Glomerular visceral epithelial cell (primary cell): ENCODE results near the gene FAM204A.

ENCODE experiments used
- DNase-seq: peaks from one replicate; pipeline ENCODE4 v3.0.0-alpha.2; 2016; ENCODE audit errors: extremely low spot score

The FAM204A gene

DNA sequence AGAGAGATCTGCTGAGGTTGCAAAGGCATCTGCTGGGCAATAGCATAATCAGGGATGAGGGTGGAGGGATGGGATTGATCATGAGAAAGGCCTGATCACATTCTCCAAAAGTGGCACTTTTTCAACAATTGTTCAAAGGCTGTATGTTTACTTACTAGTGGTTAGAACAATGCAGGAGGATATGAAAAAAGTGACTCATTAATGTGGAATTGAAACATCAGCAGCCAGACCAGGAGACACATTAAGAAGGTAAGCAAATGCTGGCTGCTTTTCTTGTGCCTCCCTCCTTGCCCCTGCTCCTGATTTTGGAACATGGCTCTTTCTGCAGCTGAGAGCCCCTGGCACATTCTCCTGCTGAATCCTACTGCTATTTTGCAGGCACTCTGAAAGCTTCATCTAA is 63.5 kb downstream of the FAM204A start:
- DNase-seq: no peak

DNA sequence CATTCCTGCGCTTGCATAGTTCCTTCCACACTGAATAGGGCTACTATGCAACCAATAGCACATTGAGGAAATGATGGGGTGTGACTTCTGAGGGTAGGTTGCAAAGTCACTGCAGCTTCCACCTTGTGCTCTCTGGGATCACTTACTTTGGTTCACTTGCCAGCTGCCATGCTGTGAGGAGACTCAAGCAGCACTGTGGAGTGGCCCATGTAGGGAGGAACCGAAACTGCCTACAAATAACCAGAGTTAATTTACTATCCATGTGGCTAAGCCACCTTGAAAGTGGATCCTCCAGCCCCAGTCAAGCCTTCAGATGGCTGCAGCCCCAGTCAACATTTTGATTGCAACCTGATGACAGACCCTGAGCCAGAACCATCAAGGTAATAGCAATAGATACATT is 64.3 kb downstream of the FAM204A start:
- no peak for DNase-seq

DNA sequence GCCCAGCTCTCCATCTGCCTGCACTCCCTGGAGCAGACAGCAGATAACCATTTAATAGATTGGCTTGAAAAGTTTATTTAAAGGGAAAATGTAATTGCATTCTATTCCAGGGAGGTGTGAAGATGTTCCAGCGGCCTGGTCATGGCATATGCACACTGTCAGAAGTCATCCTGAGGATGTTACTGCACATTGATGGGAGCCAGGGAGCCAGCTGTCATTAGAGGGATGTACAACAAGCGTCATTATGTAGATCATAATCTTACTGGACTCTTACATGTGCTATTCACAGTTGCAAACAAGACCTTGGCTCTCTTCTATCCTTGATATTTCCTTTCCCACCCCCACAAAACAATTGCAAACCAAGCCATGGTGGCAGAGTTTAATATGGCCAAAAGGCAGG is 65.4 kb downstream of the FAM204A start:
- DNase-seq: no peak

- no peak for DNase-seq
These were observed 65.9 kb downstream of the FAM204A start for GRCh38 chr10:118276204-118276603.

DNA sequence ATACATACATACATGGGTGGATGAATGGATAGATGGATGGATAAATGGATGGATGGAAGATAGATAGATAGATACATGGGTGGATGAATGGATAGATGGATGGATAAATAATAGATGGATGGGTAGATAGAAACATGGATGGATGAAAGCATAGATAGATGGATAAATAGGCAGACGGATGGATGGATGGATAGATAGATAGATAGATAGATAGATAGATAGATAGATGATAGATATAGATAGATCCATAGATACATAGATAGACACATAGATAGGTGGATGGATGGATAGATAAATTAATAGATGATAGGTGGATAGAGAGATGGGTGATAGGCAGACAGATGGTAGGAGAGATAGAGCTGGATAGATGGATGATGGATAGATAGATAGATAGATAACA is 68.5 kb downstream of the FAM204A start:
- DNase-seq: no peak

DNA sequence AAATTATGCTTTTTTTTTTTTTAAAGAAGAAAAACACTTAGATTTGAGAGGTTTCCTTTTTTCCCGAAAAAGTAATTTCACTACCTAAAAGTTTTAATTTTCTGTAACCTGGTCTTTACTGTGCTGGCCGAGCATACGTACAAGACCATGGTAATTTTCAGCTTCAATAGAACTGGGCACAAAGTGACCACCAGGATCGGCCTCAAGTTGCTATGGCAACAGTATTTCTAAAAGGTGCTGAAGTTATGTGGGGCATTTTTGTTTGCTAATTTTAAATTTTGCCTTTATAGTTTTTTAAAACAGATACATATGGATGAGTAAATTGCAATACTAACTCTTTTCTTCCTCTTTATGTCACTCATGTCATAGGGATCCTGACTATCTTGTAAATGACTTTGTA is 69.4 kb downstream of the FAM204A start:
- no peak for DNase-seq

GRCh38 chr10:118272149-118272721 is 69.9 kb downstream of the FAM204A start:
- no peak for DNase-seq

DNA sequence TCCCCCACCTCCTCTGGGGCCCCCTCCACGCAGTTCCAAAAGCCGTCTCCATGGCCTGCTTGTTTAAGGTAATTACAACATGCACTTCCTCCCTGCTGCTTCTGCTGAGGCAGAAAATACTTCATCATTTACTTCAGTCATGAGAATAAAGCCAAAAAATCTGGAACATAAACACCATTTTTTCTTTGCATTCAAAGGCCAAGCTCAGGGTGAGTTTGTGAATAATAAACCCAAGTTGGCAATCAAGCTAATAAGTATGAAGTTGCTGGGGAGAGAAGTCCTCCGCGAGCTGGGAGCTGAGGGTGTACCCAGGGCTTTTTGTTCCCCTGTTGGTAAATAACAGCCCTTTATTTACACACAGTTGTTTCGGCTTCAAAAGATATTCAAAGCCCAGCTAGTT is 70.5 kb downstream of the FAM204A start:
- DNase-seq: no peak

GRCh38 chr10:118266098-118266748 is 75.9 kb downstream of the FAM204A start:
- no peak for DNase-seq

DNA sequence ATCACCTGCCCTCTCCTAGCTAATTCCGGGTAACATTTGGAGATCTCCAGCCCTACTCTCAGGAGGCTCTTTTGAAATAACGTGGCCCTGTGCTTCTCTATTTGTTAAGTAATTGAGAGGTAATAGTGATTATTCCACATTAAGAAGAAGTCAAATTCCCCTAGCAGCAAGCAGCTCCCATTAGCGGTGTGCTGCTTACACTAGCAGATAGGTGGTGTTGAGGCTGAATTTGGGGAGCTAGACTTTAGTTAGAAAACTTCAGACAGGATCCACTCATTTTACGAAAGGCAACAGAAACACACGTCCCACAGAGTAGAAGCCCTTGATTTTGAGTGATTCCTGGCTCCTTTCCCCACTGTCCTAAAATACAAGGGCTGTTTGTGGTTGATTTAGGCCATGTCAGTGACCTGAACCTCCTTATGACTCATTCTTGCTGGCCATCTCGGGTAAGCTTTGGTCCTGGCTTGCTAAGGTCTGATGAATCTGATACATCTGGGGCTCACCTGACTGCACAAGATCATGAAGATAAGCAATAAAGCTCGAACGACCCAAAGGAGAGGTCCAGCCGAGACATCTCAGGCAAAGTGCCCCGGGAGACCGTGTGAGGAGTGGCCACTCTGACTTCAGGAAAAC is 77.2 kb downstream of the FAM204A start:
- no peak for DNase-seq

DNA sequence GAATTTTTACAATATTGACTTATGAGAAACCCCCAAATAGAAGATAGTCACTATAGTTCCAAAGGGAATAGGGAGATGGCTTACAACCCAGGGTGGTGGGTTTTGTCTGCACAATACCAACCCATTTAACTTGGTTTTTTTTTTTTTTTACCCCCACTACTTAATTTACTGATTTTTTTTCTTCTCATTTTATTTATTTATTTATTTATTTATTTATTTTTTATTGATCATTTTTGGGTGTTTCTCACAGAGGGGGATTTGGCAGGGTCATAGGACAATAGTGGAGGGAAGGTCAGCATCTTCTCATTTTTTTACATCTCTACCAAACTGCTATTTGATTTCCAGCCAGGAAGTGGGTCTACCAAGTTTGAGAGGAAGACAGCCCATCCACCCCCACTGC is 77.9 kb downstream of the FAM204A start:
- no peak for DNase-seq

GRCh38 chr10:118262538-118262937 is 79.6 kb downstream of the FAM204A start:
- DNase-seq: no peak

- DNase-seq: peak; percentile 13
These were observed 82.7 kb downstream of the FAM204A start for GRCh38 chr10:118259288-118259906.

DNA sequence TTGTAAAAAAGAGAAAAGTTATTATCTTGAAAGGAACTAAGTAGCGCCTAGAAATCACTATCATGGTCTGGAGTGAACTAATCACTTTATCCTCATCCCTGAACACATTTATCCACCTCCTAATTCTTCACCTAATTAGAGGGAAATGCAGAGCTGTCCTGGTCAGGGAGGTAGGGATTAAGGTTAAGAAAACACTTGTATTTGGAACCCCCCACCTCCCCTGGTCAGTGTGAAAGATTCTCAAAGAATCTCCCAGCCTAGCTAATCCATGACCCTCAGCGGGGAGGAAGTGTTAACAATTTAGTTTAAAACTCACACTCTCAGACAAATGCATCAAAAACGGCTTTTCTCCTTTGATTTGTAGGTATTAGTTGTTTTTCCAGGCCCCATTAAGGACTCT is 83.8 kb downstream of the FAM204A start:
- no peak for DNase-seq

DNA sequence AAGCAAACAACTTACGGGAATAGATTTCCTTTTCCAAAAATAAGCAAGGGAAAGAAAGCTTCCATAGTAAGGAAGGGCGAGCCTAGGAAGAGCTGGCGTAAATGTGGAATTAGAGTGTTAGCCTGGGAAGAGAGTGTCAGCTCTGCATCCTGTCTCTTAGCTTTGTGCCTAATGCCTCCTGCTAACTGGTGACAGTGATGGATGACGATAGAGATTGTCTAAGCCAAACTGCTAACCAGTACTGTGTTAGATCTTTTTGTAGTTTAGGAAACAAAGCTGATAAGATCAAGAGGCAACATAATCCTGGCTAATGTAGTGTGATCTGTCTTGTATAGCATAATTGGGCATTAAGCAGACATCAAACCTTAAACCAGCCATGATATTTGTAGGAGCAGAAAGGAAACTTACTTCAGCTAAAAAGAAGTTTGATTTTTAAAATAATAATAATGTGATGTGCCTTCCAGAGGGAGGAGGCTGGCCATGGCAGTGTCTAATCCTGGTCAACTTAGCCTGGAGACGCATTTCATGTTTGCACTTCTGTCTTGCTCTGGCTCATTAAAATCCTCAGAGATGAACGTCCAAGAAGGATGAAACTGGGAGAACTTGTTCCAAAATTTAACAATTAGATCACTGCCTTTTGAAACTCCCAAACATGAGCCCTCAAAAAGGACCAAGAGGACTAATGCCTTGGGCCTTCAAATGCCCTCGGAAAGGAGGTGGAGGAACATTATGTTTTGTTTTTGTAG is 85.1 kb downstream of the FAM204A start:
- no peak for DNase-seq

GRCh38 chr10:118256209-118256608 is 85.9 kb downstream of the FAM204A start:
- no peak for DNase-seq

DNA sequence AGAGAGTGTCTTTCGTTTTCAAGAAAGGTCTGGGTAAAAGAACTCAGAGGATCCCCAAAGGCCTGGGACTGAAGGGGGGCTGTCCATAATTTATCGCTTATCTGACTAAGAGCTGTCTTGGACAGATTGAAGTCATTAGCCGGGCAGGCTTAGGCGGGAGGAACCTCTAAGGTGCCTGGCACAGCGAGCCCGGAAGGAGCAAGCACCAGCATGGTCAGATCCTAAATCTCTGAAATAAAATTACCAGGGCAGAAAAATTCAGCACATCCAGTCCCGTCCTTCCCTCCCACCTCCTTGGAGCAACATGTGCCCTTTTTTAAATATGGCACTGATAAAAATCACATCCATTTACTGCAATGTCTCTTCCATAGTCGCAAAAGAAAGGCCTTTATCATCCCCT is 86.8 kb downstream of the FAM204A start:
- no peak for DNase-seq

GRCh38 chr10:118254654-118255053 is 87.5 kb downstream of the FAM204A start:
- DNase-seq: no peak

- no peak for DNase-seq
These were observed 88.7 kb downstream of the FAM204A start for GRCh38 chr10:118253397-118253796.

DNA sequence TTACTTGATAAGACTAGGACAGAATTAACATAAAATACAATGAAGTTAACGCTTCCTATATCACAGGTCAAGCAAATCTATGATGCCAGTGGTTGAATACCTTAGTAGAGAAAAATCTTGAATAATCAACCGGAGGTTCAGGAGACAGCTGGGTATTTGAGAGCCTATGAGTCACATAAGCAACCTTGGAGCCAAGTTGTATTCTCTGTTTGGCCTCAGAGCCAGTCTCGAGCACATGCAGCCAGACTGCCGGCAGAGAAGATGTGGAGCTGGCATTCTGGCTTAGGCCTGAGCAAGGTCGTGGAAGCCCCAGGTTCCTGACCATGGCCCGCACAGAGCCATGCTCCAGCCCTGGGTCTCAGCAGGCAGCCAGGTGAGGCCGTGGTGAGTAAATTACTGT is 90.3 kb downstream of the FAM204A start:
- no peak for DNase-seq

GRCh38 chr10:118249714-118250113 is 92.4 kb downstream of the FAM204A start:
- no peak for DNase-seq
